GM18907 (cell line): ENCODE results near the gene SEC24C.
"Not testable (repeated sequence)": the region's sequence is repeated elsewhere in the genome, so short reads cannot be mapped to it uniquely, and the experiment has no call there.

Experiments
- ATAC-seq: cut with Tn5 transposase; IDR thresholded peaks from one replicate; pipeline ENCODE4 v1.9.1; 2021; ENCODE audit warnings: mild to moderate bottlenecking, moderate library complexity; ENCODE audit not compliant: unreplicated experiment

The SEC24C gene

GRCh38 chr10:73743905-73744663 is at the start of gene SEC24C:
SEC24C (plus strand) TSS chr10:73744372; CDS start chr10:73746833, 2,461 bp downstream.
- peak; percentile 90 for ATAC-seq

GRCh38 chr10:73695302-73695701 is 48.9 kb upstream of the SEC24C start:
- not testable (repeated sequence) for ATAC-seq

DNA sequence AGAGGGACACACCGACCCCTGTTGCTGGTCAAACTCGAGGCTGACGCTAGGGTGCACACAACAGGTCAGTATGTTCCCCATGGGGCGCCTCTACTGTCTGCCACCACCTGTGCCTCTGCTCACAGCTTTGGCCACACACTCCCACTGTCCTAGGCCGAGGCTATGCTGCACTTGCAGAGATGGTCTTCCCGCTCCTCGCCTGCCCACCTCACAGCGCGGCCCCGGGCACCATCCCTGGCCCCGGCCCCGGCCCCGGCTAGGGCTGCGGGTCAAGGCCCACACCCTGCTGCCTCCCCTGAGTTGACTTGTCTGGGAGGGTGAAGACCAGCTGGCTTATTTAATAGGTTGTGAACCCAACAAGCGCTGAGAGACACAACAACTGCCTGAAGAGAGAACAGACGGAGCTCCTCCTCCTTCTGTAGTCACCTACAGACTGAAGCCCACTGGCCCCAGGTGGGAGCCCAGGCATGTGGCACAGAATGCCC is 46.5 kb upstream of the SEC24C start, which contains the start of gene AGAP5:
Gene AGAP5 (minus strand): TSS at position 435 of the 485 bp plus-strand sequence. CDS start 354 bp downstream, at position 81.
- not testable (repeated sequence) for ATAC-seq

DNA sequence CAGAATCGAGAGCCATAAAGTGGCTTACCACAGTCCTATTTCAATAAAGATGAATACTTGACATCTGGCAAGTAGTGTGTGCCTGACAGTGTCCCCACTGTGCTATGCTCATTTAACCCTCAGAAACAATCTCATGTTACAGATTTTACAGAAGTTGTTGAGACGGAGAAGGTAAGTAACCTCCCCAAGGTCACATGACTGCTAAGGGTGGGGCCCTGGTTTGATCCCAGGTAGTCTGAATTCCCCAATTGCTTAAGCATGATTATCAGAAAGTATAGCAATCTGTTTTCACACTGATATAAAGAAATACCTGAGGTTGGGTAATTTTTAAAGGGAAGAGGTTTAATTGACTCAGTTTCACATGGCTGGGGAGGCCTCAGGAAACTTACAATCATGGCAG is 45.4 kb upstream of the SEC24C start:
- ATAC-seq = not testable (repeated sequence)

DNA sequence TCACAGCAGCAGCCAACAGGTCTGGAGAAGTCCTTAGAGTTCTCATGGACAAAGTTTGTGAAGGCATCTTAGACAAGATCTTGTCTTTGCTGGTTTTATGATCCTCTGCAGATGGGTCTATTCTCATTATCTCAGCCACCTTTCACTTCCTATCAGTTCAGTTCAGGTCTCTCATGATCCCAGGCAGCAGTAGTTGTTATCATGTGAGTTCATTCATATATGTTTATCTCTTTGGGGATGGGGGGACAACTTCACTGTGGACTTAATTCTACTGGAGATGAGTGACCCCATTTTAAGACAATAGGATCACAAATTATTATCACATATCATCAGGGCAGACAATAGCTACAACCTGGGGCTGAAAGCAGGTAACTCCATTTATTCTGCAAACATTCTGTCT is 40.2 kb upstream of the SEC24C start:
- not testable (repeated sequence) for ATAC-seq

- ATAC-seq = not testable (repeated sequence)
These were observed 38.6 kb upstream of the SEC24C start for GRCh38 chr10:73705506-73706072.

DNA sequence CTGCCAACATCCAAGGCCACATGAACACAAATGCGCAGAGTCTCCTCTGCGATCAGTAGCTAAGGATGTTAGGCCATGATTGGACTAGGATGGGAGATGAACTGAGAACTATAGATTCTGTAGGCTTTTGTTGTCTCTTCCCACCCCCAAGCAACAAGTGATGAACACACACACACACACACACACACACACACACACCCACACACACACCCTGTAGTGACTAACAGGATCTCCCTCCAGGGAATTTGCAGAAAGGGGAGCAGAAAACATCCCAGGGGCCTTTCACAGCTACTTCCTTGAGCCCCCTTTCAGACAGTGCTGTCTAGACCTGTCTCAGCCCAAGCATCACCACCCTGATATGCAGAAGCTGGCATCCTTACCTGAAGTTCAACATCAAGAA is 37.7 kb upstream of the SEC24C start:
- not testable (repeated sequence) for ATAC-seq

DNA sequence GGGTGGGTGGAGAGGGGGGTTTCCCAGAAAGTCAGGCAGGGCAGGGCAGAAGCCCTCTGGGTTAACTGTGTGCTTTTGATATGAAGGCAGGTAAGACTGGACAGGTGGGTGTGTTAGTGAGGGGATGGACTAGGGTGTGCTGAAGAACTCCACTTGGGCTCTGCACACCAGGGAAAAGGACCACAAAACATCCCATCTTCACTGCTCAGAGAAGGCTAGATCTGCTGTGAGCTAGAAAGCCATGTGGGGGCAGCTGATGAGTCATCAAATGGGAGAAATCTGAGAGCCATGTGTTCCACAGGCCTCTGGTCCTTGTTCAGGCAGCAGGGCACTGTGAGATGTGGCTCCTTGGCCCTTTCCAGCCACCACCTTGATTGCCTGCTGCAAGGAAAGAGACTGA is 36.5 kb upstream of the SEC24C start:
- not testable (repeated sequence) for ATAC-seq

- ATAC-seq = not testable (repeated sequence)
These were observed 36.0 kb upstream of the SEC24C start for GRCh38 chr10:73708122-73708521.

DNA sequence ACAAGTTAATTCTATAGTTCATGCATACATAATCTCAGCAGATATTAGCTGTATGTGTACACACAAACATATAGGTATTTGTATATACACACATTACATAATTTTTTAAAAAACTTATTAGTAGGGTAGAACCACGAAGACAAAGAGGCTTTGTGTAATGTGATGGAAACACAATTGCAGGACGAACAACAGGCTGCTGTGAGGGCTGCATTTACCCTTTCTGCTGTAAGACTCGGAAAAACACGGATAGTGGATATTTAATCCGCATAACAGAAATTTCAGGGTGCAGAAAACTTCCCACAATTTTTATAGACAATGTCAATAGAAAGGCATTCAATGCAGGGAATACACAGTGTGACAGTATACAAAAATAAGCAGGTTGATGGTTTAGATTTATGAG is 32.5 kb upstream of the SEC24C start:
- not testable (repeated sequence) for ATAC-seq

GRCh38 chr10:73713912-73714311 is 30.3 kb upstream of the SEC24C start:
- not testable (repeated sequence) for ATAC-seq

- ATAC-seq = not testable (repeated sequence)
These were observed 29.7 kb upstream of the SEC24C start for GRCh38 chr10:73714483-73714882.

DNA sequence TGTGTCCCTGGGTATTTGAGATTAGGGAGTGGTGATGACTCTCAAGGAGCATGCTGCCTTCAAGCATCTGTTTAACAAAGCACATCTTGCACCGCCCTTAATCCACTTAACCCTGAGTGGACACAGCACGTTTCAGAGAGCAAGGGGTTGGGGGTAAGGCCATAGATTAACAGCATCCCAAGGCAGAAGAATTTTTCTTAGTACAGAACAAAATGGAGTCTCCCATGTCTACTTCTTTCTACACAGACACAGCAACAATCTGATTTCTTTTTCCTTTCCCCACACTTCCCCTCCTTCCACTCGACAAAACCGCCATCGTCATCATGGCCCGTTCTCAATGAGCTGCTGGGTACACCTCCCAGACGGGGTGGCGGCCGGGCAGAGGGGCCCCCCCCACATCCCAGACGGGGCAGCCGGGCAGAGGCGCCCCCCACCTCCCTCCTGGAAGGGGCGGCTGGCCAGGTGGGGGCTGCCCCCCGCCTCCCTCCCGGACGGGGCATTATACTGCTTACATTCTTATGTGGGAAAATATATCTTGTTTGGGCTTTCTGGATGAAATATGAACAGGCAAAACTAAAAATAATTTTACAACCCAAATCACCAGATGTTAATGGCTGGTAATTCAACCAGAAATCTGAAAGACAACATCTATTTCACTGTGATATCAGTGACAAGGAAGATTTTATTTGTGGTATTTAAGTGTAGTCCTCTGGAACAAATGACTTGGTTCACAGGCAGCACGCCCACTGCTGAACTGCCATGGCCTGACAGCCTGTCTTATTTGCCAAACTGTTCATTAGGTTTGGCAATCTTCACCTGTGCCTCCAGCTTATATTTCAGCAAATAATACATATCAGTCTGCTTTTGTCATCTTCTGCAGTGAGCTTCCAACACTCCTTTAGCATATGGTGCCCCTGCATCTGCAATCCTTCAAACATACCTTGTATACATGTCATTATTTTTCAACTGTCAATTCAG is 28.7 kb upstream of the SEC24C start:
- not testable (repeated sequence) for ATAC-seq

DNA sequence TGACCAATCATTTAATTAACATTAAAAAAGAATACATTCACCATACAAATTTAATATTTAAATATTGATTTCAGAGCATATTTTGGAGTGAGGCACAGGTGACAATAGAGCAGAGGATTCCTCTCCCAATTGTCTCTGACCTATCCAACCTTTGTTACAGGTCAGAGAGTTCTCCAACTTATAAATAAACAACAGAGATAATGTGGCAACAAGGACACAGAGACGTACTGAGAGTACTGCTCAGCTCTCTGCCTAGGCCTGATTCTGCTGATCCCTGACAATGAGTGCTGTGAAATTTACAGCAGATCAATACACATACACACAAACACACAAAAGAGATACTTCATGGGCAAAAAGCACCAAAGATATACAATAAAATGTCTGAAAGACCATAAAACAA is 27.9 kb upstream of the SEC24C start:
- no peak for ATAC-seq

GRCh38 chr10:73717556-73717955 is 26.6 kb upstream of the SEC24C start:
- no peak for ATAC-seq

DNA sequence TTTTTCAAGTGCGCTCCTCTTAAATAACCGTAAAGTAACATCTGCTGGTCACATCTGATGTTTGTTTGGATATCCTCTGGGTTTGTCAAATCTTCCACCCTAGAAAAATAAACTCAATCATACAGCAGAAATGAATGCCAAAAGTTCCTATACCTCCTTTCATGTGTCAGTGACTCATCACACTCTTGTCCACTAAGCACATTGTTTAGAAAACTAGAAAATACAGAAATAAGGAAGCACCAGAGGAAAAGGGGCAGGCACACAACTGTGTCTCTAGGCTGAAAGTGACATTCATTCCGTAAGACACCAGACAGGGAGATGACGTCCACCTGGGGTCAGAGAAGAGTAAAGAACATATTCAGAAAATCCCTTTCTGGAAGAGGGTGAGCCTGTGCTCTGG is 23.6 kb upstream of the SEC24C start:
- ATAC-seq = not testable (repeated sequence)

DNA sequence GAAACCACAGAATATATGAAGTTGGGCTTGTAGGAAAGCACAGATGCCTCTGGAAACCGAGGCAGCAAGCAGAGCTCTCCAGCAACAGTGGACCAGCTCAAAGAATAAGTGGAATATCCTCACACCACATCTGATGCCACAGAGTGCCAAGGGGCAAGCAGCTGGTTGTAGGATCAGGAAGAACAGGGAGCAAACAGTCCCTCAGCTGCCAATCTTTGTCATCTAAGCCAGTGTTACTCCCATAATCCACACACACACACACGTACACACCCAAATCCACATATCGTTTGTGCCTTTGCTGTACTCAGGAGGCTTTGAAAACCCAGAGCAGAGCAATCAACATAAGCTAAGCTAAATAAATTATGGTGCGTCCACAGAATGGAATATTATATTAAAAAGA is 20.7 kb upstream of the SEC24C start:
- no peak for ATAC-seq

- not testable (repeated sequence) for ATAC-seq
These were observed 14.4 kb upstream of the SEC24C start for GRCh38 chr10:73729781-73730152.

GRCh38 chr10:73730153-73730906 is 13.8 kb upstream of the SEC24C start:
- ATAC-seq = peak; percentile 88
